Endothelial cell (in vitro differentiated cells): ENCODE results near the gene CLCF1. TPM values are rescaled to one million over a fixed set of nuclear protein-coding genes. Genes with fewer than 3 reads are reported as not detected.
A peak's percentile ranks its signal among the peaks of the same experiment; 100 is the strongest.
"Not testable (repeated sequence)": the region's sequence is repeated elsewhere in the genome, so short reads cannot be mapped to it uniquely, and the experiment has no call there.

ENCODE experiments used
- DNase-seq: peaks from one replicate; pipeline ENCODE4 v3.0.0; 2021; ENCODE audit warnings: low spot score
- H3K27ac Mint-ChIP-seq: one replicate; pipeline ENCODE4 v1.8.0; 2021; ENCODE audit warnings: mixed read lengths, inconsistent platforms; ENCODE audit not compliant: unreplicated experiment
- H3K27me3 Mint-ChIP-seq: one replicate; pipeline ENCODE4 v1.8.0; 2021; ENCODE audit warnings: mild to moderate bottlenecking, moderate library complexity, mixed read lengths, inconsistent platforms; ENCODE audit not compliant: unreplicated experiment
- H3K36me3 Mint-ChIP-seq: one replicate; pipeline ENCODE4 v1.8.0; 2021; ENCODE audit warnings: mild to moderate bottlenecking, low read depth, mixed read lengths, inconsistent platforms; ENCODE audit not compliant: unreplicated experiment
- H3K4me1 Mint-ChIP-seq: one replicate; pipeline ENCODE4 v1.8.0; 2021; ENCODE audit warnings: mild to moderate bottlenecking, mixed read lengths, inconsistent platforms; ENCODE audit not compliant: unreplicated experiment
- H3K4me3 Mint-ChIP-seq: one replicate; pipeline ENCODE4 v1.8.0; 2021; ENCODE audit warnings: mild to moderate bottlenecking, mixed read lengths, inconsistent platforms; ENCODE audit not compliant: unreplicated experiment
- H3K9me3 Mint-ChIP-seq: one replicate; pipeline ENCODE4 v1.8.0; 2021; ENCODE audit warnings: mixed read lengths, inconsistent platforms; ENCODE audit not compliant: unreplicated experiment
- total RNA-seq: library from RNA; stranded (reverse); fragmentation: NEBNext Ultra II Directional; extraction: Animal tissue kit (Norgen Biotek cat#: 25700); gene quantifications from one replicate; pipeline ENCODE4 v1.2.1, GENCODE V29; 2021; ENCODE audit not compliant: unreplicated experiment
- TF ChIP-seq, protein P1 (sequence below): fragments of 200-600 bp; sonication (generic); IDR thresholded peaks from one replicate; pipeline ENCODE4 v1.5.0; 2021; ENCODE audit warnings: antibody characterized with exemption; ENCODE audit not compliant: unreplicated experiment

Gene CLCF1
- total RNA-seq, 1 donor from 2014 or later: 12.6 TPM

DNA sequence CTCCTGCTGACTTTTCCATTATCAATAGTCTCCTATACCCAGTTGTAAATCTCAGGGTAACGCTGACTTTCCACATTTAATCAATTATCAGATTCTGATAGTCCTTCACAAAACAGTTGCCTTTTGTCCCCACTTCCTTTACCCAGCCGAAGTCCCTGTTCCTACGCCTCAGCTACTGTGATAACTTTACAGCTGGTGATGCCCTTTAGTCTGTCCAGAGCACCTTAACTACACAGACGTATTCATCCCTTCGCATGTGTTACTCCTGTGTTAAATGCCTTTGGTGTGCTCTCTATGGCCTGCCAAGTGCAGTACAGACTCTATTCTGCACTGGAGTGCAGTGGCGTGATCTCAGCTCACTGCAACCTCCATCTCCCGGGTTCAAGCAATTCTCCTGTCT, 49.9 kb downstream of the CLCF1 start:
- no peak overlapping the region for H3K4me3 Mint-ChIP-seq
- TF ChIP-seq, protein P1, sequence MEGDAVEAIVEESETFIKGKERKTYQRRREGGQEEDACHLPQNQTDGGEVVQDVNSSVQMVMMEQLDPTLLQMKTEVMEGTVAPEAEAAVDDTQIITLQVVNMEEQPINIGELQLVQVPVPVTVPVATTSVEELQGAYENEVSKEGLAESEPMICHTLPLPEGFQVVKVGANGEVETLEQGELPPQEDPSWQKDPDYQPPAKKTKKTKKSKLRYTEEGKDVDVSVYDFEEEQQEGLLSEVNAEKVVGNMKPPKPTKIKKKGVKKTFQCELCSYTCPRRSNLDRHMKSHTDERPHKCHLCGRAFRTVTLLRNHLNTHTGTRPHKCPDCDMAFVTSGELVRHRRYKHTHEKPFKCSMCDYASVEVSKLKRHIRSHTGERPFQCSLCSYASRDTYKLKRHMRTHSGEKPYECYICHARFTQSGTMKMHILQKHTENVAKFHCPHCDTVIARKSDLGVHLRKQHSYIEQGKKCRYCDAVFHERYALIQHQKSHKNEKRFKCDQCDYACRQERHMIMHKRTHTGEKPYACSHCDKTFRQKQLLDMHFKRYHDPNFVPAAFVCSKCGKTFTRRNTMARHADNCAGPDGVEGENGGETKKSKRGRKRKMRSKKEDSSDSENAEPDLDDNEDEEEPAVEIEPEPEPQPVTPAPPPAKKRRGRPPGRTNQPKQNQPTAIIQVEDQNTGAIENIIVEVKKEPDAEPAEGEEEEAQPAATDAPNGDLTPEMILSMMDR: no peak
- DNase-seq: no peak
- peaks cover 3% of the 10 kb centered on the region for H3K4me1 Mint-ChIP-seq
- no peaks in the 10 kb centered on the region for H3K9me3 Mint-ChIP-seq
- no peak overlapping the region for H3K27ac Mint-ChIP-seq
- H3K36me3 Mint-ChIP-seq: no peaks in the 10 kb centered on the region
- H3K27me3 Mint-ChIP-seq: peaks cover 10% of the 10 kb centered on the region

DNA sequence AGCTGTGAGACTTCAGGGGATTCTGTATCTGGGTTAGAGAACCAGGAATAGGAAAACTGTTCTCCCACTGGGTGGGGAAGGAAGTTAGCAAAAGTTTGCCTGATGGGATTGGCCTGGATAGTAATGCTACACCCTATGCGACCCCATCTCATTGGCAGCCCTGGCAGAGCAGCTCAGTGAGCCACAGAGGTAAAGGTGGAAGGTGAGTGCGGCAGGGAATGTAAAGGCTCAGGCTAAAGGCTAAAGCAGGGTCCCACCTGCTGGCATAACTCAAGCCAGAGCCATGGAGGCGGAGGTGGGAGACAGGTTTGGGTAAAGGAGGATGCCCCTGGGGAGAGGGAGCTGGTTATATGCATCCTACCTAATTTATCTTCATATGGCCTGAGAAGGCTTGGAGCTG, 51.3 kb downstream of the CLCF1 start:
- no peak overlapping the region for H3K4me3 Mint-ChIP-seq
- no peaks in the 10 kb centered on the region for H3K36me3 Mint-ChIP-seq
- TF ChIP-seq, protein P1: no peak
- H3K27ac Mint-ChIP-seq: no peak overlapping the region
- no peak for DNase-seq
- H3K27me3 Mint-ChIP-seq: peaks cover 14% of the 10 kb centered on the region
- no peaks in the 10 kb centered on the region for H3K9me3 Mint-ChIP-seq
- H3K4me1 Mint-ChIP-seq: peaks cover 7% of the 10 kb centered on the region

DNA sequence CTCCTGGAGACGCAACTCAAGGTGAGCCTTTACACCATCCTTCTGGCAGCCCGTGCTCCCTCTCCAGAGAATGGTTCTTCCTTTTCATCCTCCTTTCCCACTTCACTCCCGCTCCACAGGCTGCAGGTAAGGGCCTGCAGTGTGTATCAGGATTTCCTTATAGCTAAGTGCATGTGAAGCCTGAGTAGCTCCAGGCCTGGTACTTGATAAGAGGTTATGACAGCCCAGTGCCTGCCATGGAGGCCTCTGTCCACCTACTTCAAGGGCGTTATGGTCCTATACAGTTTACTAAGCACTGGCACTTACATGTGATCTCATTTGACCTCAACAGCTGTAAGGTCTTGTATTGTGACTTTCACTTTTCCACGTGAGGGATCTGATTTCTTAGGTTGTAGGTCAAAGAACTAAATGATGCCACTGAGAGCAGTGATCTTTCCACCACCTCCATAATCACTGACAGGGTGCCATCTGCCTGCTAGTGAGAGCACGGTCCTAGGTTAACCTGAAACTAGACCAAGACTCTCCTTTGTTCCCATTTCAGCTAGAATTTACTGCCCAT, 52.0 kb downstream of the CLCF1 start:
- H3K27ac Mint-ChIP-seq: no peak overlapping the region

DNA sequence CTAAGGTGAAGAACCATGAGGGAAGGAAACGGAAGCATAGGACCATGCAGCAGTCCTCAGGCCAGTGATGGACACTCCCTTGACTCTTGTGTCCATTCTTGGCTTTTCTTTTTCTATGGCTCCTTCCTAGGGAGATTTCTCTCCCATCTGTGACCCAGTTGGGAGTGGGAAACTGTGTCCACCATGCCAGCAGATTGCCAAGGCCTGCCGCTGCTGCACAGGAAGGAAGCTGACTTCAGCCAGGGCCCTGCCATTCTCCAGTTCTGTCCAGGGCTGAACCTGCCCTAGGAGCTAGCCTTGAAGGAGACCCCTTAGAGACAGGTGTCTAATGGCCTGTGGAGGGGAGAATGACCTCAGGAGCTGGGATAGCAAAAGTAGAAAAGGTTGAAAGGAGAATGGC, 52.7 kb downstream of the CLCF1 start:
- H3K27ac Mint-ChIP-seq: no peak overlapping the region
- H3K9me3 Mint-ChIP-seq: no peaks in the 10 kb centered on the region
- peaks cover 7% of the 10 kb centered on the region for H3K4me1 Mint-ChIP-seq
- no peaks in the 10 kb centered on the region for H3K36me3 Mint-ChIP-seq
- TF ChIP-seq, protein P1: no peak
- H3K4me3 Mint-ChIP-seq: no peak overlapping the region
- no peak for DNase-seq
- H3K27me3 Mint-ChIP-seq: peaks cover 14% of the 10 kb centered on the region

More for the DNA sequence above, 52.0 kb downstream of the CLCF1 start:
- no peak for DNase-seq
- Mint-ChIP-seq H3K4me1 (peaks cover 7% of the 10 kb centered on the region), H3K27me3 (peaks cover 14% of the 10 kb centered on the region), H3K9me3 (no peaks in the 10 kb centered on the region), H3K36me3 (no peaks in the 10 kb centered on the region), H3K4me3 (no peak overlapping the region)
- TF ChIP-seq, protein P1: no peak

DNA sequence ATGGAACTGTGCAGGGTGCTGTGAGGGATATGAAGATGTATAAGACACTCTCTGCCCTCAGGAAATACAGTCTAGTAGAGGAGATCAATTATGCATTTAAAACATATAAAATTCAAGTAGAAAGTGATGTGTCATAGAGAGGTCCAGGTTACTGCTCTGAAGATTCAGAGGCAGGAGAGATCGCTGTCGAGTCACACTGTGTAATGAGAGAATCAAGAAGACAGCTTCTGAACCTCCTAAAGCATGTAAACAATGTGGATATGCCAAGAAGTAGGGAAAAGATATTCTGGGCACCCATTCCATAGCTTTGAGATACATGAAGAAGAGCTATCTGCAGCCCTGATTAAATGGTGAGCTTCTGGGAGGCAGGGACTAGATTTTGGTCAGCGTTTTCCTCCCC, 53.4 kb downstream of the CLCF1 start:
- peaks cover 7% of the 10 kb centered on the region for H3K4me1 Mint-ChIP-seq
- DNase-seq: no peak
- H3K27ac Mint-ChIP-seq: no peak overlapping the region
- H3K27me3 Mint-ChIP-seq: peaks cover 20% of the 10 kb centered on the region
- H3K36me3 Mint-ChIP-seq: no peaks in the 10 kb centered on the region
- TF ChIP-seq, protein P1: no peak
- H3K4me3 Mint-ChIP-seq: no peak overlapping the region
- no peaks in the 10 kb centered on the region for H3K9me3 Mint-ChIP-seq

DNA sequence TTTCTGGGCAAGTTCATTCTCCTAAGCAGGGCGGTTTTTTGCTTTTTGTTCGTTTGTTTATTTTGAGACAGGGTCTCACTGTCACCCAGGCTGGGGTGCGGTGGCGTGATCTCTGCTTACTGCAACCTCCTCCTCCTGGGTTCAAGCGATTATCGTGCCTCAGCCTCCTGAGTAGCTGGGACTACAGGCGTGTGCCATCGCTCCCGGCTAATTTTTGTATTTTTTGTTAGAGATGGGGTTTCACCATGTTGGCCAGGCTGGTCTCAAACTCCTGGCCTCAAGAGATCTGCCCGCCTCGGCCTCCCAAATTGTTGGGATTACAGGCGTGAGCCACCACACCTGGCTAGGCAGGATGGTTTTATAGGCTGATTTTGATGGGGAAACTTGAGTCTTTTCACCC, 54.5 kb downstream of the CLCF1 start:
- Mint-ChIP-seq H3K4me3 (peak overlapping the region; percentile 83), H3K27me3 (peaks cover 21% of the 10 kb centered on the region)
- H3K4me1 Mint-ChIP-seq, H3K9me3 Mint-ChIP-seq, H3K36me3 Mint-ChIP-seq, H3K27ac Mint-ChIP-seq, DNase-seq: not testable (repeated sequence)
